HepG2 (cell line): ENCODE measurements around the gene SEMA4F. TPM values are rescaled to one million over a fixed set of nuclear protein-coding genes. Genes with fewer than 3 reads are reported as not detected.

ENCODE experiments used
- ATAC-seq: fragments of 200-7000 bp; cut with Tn5 transposase; 3 replicates; pipeline ENCODE4 v1.9.1; 2020; ENCODE audit warnings: mild to moderate bottlenecking, moderate library complexity
- BruUV-seq: library from RNA; stranded (reverse); fragments of 400-500 nt; replicated peaks from 2 replicates; lab custom pipeline; 2021; lab: Mats Ljungman, UMichigan
- CTCF ChIA-PET: fragments of 300-600 bp; formaldehyde crosslinking; extraction: SDS; loops from one replicate; lab custom pipeline; 2021; ENCODE audit warnings: low total read pairs, inconsistent platforms, low intra/inter-chr PET ratio; lab: Yijun Ruan, JAX
- POLR2A ChIA-PET: fragments of 350-600 bp; sonication (Branson Sonifier 250); formaldehyde crosslinking; loops from one replicate; lab custom pipeline; 2020; ENCODE audit warnings: antibody characterized with exemption, inconsistent platforms; lab: Yijun Ruan, JAX
- DNase-seq: peaks from one replicate; pipeline ENCODE4 v3.0.0-alpha.2; 2015; ENCODE audit warnings: low spot score
- FAIRE-seq: peaks from 3 replicates; lab custom pipeline; 2011; peaks lifted over from hg19 to GRCh38; lab: Jason Lieb, UNC
- H2AFZ ChIP-seq: one replicate; pipeline ENCODE4 v1.6.1; 2011; ENCODE audit warnings: low read length, inconsistent platforms
- H3K27ac ChIP-seq: fragments of 300-600 bp; 3 replicates; pipeline ENCODE4 v1.8.0; 2011; ENCODE audit warnings: mixed run types, mild to moderate bottlenecking, mixed read lengths, low read length, inconsistent platforms; ENCODE audit not compliant: insufficient read depth; ENCODE audit errors: extremely low read length
- H3K27me3 ChIP-seq, 2 experiments: fragments of 200-600 bp in 1 of 2; 2 replicates in 1 of 2; 3 replicates in 1 of 2; pipeline versions ENCODE4 v1.6.0 to v1.8.0; 2011; ENCODE audit warnings: low read length in 2 of 2, mild to moderate bottlenecking in 2 of 2, moderate library complexity in 2 of 2, inconsistent platforms in 1 of 2; ENCODE audit not compliant: insufficient read depth in 2 of 2, control insufficient read depth in 1 of 2
- H3K36me3 ChIP-seq, 2 experiments: fragments of 200-600 bp in 1 of 2; replicated peaks in 1 of 2; 2 replicates in 1 of 2; 3 replicates in 1 of 2; pipeline versions ENCODE4 v1.5.1 to v1.8.0; 2011; ENCODE audit warnings: low read length in 2 of 2, inconsistent platforms in 1 of 2; ENCODE audit not compliant: insufficient read depth in 2 of 2, control insufficient read depth in 1 of 2
- H3K4me1 ChIP-seq: 2 replicates; pipeline ENCODE4 v1.5.1; 2012; ENCODE audit warnings: low read length, inconsistent platforms; ENCODE audit not compliant: insufficient read depth
- H3K4me2 ChIP-seq: 2 replicates; pipeline ENCODE4 v1.6.0; 2011; ENCODE audit warnings: low read depth, low read length, inconsistent platforms
- H3K4me3 ChIP-seq, 3 experiments: fragments of 200-600 bp in 1 of 3; sonication (generic), shearing (Covaris generic) in 1 of 3; replicated peaks in 1 of 3; 2 replicates each; pipeline ENCODE4 v1.5.1; 2011 to 2016; ENCODE audit warnings: low read length in 3 of 3, inconsistent platforms in 2 of 3, low read depth in 2 of 3, mild to moderate bottlenecking in 2 of 3, control low read depth in 1 of 3, mixed read lengths in 1 of 3; ENCODE audit not compliant: insufficient read depth in 1 of 3
- H3K79me2 ChIP-seq: one replicate; pipeline ENCODE4 v1.6.1; 2011; ENCODE audit warnings: low read length, inconsistent platforms; ENCODE audit not compliant: insufficient read depth
- H3K9ac ChIP-seq: 2 replicates; pipeline ENCODE4 v1.6.0; 2011; ENCODE audit warnings: mild to moderate bottlenecking, low read depth, low read length, inconsistent platforms; ENCODE audit not compliant: insufficient read depth
- H3K9me3 ChIP-seq: 2 replicates; pipeline ENCODE4 v1.5.1; 2012; ENCODE audit warnings: mild to moderate bottlenecking, low read length
- H4K20me1 ChIP-seq: 2 replicates; pipeline ENCODE4 v1.6.0; 2011; ENCODE audit warnings: inconsistent platforms, mild to moderate bottlenecking, low read length, moderate library complexity; ENCODE audit not compliant: insufficient read depth
- ARID5B ChIP-seq: IDR thresholded peaks from 2 replicates; pipeline ENCODE4 v1.4.0; 2020; ENCODE audit warnings: mild to moderate bottlenecking, missing genetic modification reagents
- CC2D1A ChIP-seq: sonication (generic); formaldehyde crosslinking; IDR thresholded peaks from 2 replicates; pipeline ENCODE4 v1.8.1; 2023; ENCODE audit warnings: mild to moderate bottlenecking, missing genetic modification reagents
- CREM ChIP-seq, 2 experiments: sonication (generic) in 1 of 2; formaldehyde crosslinking in 1 of 2; IDR thresholded peaks; 2 replicates each; pipeline versions ENCODE4 v1.4.0 to v1.6.1; 2016 to 2020; ENCODE audit warnings: antibody characterized with exemption in 1 of 2, mild to moderate bottlenecking in 1 of 2, missing genetic modification reagents in 1 of 2
- ELF4 ChIP-seq: sonication (generic); formaldehyde crosslinking; IDR thresholded peaks from 2 replicates; pipeline ENCODE4 v1.5.0; 2020; ENCODE audit warnings: missing genetic modification reagents, mild to moderate bottlenecking, moderate library complexity, borderline replicate concordance
- HMGXB3 ChIP-seq: sonication (generic); formaldehyde crosslinking; IDR thresholded peaks from 2 replicates; pipeline ENCODE4 v1.4.0; 2020; ENCODE audit warnings: missing genetic modification reagents, borderline replicate concordance
- MAZ ChIP-seq, 2 experiments: sonication (generic) in 1 of 2; formaldehyde crosslinking in 1 of 2; IDR thresholded peaks; 2 replicates each; pipeline versions ENCODE4 v1.5.0 to v1.6.1; 2012 to 2020; ENCODE audit warnings: low read depth in 2 of 2, mild to moderate bottlenecking in 2 of 2, borderline replicate concordance in 1 of 2, improper control_type of control experiment in 1 of 2, low read length in 1 of 2, missing genetic modification reagents in 1 of 2, moderate library complexity in 1 of 2
- ONECUT2 ChIP-seq: sonication (generic); formaldehyde crosslinking; IDR thresholded peaks from 2 replicates; pipeline ENCODE4 v1.4.0; 2020; ENCODE audit warnings: missing genetic modification reagents
- ZBTB21 ChIP-seq: sonication (generic); formaldehyde crosslinking; IDR thresholded peaks from 2 replicates; pipeline ENCODE4 v1.4.0; 2020; ENCODE audit warnings: missing genetic modification reagents
- ZNF510 ChIP-seq: sonication (generic); formaldehyde crosslinking; IDR thresholded peaks from 2 replicates; pipeline ENCODE4 v1.4.0; 2020; ENCODE audit warnings: low read depth, mild to moderate bottlenecking, missing genetic modification reagents
- ZNF781 ChIP-seq: sonication (generic); formaldehyde crosslinking; IDR thresholded peaks from 2 replicates; pipeline ENCODE4 v1.5.1; 2020; ENCODE audit warnings: borderline replicate concordance, mild to moderate bottlenecking, missing genetic modification reagents; ENCODE audit errors: not compliant biosample characterization
- WGBS: methylation state at CpG from one replicate; pipeline ENCODE4 v1.1.6; 2017; ENCODE audit warnings: low lambda C conversion rate; 5-methylcytosine and 5-hydroxymethylcytosine counted together
- in situ Hi-C: cut with HindIII; loops from 2 replicates; pipeline ENCODE4 v1.10.0; 2017; ENCODE audit warnings: low pct_unique_long_range_greater_than_20kb; ENCODE audit not compliant: extremely low pct_ligation_motif_present
- intact Hi-C: fragments of 100-400 bp; cut with micrococcal nuclease; formaldehyde crosslinking; loops from one replicate; pipeline ENCODE4 v1.10.0; 2022; ENCODE audit not compliant: unreplicated experiment
- polyA plus RNA-seq, 8 experiments: library from polyadenylated mRNA; depleted of rRNA in 3 of 8; stranded (reverse) in 7 of 8; unstranded in 1 of 8; fragments of >200 nt; fragmentation: Illumina TruSeq in 4 of 8; extraction: Trizol in 4 of 8; gene quantifications; 2 replicates each; pipeline versions ENCODE4 v1.2.1 to v1.2.3, GENCODE V29; 2011 to 2016; ENCODE audit warnings: low read depth in 4 of 8, missing spikeins in 1 of 8, mixed read lengths in 1 of 8; ENCODE audit not compliant: insufficient read depth in 1 of 8
- total RNA-seq, 5 experiments: library from RNA; depleted of rRNA; stranded (reverse); fragments of >200 nt; fragmentation: Illumina TruSeq; extraction: Trizol; gene quantifications; 2 replicates each; pipeline ENCODE4 v1.2.3, GENCODE V29; 2016; ENCODE audit warnings: low read depth in 1 of 5
- TF ChIP-seq, protein P1 (sequence below), 2 experiments: fragments of 450-650 bp in 1 of 2; sonication (generic) in 1 of 2; formaldehyde crosslinking; IDR thresholded peaks; 2 replicates each; pipeline versions ENCODE4 v1.5.0 to v1.8.0; 2020 to 2022; ENCODE audit warnings: mild to moderate bottlenecking in 1 of 2, missing genetic modification reagents in 1 of 2

Gene SEMA4F
- total and polyA plus RNA-seq, 2 of the 13 experiments (the other 11 are each of a cell fraction or from before 2014, with no cell fraction given): 7.1 to 10.3 TPM

DNA sequence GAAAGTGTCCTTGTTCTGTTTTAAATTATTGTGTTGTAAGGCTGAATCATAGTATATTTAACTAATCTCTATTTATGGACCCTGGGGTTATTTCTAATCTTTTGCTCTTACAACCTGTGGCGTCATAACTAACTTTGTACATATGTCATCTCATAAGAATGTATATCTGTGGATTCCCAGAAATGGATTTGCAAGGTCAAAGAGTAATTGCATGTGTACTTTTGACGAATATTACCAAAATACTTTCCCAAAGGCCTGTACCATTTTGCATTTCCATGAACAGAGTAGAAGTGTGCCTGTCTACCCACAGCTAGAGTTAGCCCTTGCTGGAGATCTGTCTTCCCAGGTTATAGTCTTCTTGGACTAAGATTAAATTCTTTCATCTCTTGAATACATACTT, 42.8 kb downstream of the SEMA4F start:
- in situ Hi-C loops (loop anchor here (10.0 kb wide), 2 partner anchors 178 to 708 kb away; no protein-coding TSS in a partner anchor), intact Hi-C loops (loop anchor here (10.0 kb wide), 1 partner anchor 368 kb away; no protein-coding TSS in a partner anchor)
- BruUV-seq: no TSS peak
- Histone ChIP-seq H3K27ac (no peak overlapping the region), H4K20me1 (no peaks in the 10 kb centered on the region), H2AFZ (no peak overlapping the region), H3K79me2 (no peaks in the 10 kb centered on the region), H3K4me3 (no peak overlapping the region), H3K4me1 (peaks cover 45% of the 10 kb centered on the region), H3K27me3 (peaks cover 2 to 9% of the 10 kb centered on the region in 2 experiments; a peak in 1 of 5 replicates), H3K9ac (no peak overlapping the region), H3K9me3 (no peaks in the 10 kb centered on the region), H3K4me2 (no peak overlapping the region), H3K36me3 (no peaks in the 10 kb centered on the region)
- ChIA-PET POLR2A (no interaction called here), CTCF (no interaction called here)
- FAIRE-seq (no peak), DNase-seq (peak; percentile 27), ATAC-seq (no peak)
- WGBS: 7% methylated on average over 2 of the region's 2 CpGs
- no peak for TF ChIP-seq ZNF781
- 0 out of 2 replicates have a peak, but pooled peaks have one; percentile 14 for TF ChIP-seq ARID5B (CRISPR knock-in tag)
- no peak for TF ChIP-seq HMGXB3 (CRISPR knock-in tag)
- TF ChIP-seq ELF4 (CRISPR knock-in tag): no peak
- peak; percentile 70; the same call in 1 of the 2 replicates for TF ChIP-seq ZBTB21 (CRISPR knock-in tag)
- TF ChIP-seq, protein P1, sequence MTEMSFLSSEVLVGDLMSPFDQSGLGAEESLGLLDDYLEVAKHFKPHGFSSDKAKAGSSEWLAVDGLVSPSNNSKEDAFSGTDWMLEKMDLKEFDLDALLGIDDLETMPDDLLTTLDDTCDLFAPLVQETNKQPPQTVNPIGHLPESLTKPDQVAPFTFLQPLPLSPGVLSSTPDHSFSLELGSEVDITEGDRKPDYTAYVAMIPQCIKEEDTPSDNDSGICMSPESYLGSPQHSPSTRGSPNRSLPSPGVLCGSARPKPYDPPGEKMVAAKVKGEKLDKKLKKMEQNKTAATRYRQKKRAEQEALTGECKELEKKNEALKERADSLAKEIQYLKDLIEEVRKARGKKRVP (CRISPR knock-in tag; IDR thresholded peaks at IDR 0.05): 0 out of 4 replicates have a peak, but pooled peaks of 1 of the 2 experiments have one; percentile 58
- no peak for TF ChIP-seq MAZ (IDR thresholded peaks at IDR 0.05; ENCODE audit: borderline replicate concordance, low read depth, low read length)
- TF ChIP-seq MAZ (CRISPR knock-in tag; IDR thresholded peaks at IDR 0.05; ENCODE audit: low read depth): no peak
- TF ChIP-seq CREM (IDR thresholded peaks at IDR 0.05): 0 out of 2 replicates have a peak, but pooled peaks have one; percentile 16
- TF ChIP-seq CREM (CRISPR knock-in tag; IDR thresholded peaks at IDR 0.05): no peak
- no peak for TF ChIP-seq ZNF510 (CRISPR knock-in tag)
- no peak for TF ChIP-seq CC2D1A
- TF ChIP-seq ONECUT2 (CRISPR knock-in tag): no peak
